ENCODE data around the gene TRNAU1AP.
"Not testable (repeated sequence)": the region's sequence is repeated elsewhere in the genome, so short reads cannot be mapped to it uniquely, and the experiment has no call there.

The TRNAU1AP gene

DNA sequence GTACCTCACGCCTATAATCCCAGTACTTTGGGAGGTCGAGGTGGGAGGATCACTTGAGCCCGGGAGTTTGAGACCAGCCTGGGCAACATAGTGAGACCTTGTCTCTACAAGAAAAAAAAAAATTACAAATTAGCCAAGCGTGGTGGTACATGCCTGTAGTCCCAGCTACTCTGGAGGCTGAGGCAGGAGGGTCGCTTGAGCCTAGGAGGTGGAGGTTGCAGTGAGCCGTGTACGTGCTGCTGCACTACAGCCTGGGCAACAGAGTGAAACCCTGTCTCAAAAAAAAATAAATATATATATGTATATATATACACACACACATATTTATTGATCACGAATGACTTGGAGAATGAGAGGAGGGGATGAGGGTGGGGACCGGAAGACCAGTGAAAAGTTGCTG, 30.3 kb upstream of the TRNAU1AP start:
- DNase-seq, result not testable (repeated sequence)

- not testable (repeated sequence) for DNase-seq
Measured at GRCh38 chr1:28525002-28525642, 27.8 kb upstream of the TRNAU1AP start.

DNA sequence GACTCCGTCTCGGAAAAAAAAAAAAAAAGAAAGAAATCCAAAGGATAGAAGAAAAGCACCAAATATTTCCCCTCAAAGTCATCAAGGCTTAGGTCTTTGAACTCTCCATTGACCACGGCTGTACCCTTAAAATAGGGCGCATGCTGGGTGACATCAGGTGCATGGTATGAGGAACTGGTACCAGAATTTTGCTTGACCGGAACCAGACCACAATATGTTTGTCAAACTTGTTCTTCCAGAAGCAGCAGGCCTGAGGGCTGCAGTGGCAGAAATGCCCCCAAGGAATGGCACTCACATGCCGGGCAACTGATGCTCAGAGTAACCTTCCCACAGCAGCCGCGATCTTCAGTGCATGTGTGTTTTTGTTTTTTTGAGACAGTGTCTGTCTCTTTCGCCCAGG, 26.0 kb upstream of the TRNAU1AP start:
- DNase-seq, result no peak

GRCh38 chr1:28530456-28530855, 22.4 kb upstream of the TRNAU1AP start:
- DNase-seq, result no peak

- DNase-seq, result no peak
Measured at GRCh38 chr1:28534671-28535070, 18.2 kb upstream of the TRNAU1AP start.

DNA sequence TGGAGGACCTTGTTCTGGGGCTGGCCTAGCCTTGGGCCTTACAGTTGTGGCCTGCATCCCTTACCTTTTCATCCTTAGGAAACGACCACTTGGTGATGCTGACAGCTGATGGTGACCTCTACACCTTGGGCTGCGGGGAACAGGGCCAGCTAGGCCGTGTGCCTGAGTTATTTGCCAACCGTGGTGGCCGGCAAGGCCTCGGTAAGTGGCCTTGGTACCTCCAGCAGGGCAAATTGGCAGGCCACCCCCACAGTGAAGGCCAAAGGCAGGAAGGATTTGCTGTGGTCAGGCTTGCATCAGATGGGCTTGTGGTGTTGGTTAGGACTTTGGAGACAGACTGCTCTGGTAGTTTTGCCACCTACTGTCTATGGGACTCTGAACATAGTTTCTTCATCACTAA, 17.7 kb upstream of the TRNAU1AP start:
- DNase-seq, result no peak

- DNase-seq, result no peak
Measured at GRCh38 chr1:28537457-28538199, 15.3 kb upstream of the TRNAU1AP start.

- no peak for DNase-seq
Measured at GRCh38 chr1:28538286-28538685, 14.6 kb upstream of the TRNAU1AP start.

DNA sequence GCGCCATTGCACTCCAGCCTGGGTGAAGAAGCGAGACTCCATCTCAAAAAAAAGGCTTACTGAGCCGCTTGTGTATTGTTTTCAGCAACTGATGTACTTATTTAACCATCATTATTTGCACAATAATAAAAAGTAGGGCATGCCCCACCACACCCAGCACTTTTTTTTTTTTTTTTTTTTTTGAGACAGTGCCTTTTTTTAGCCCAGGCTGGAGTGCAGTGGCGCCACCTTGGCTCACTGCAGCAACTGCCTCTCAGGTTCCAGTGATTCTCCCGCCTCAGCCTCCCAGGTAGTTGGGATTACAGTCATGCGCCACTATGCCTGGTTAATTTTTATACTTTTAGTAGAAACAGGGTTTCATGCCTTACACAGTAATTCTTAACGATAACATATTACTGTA, 12.2 kb upstream of the TRNAU1AP start:
- no peak for DNase-seq

DNA sequence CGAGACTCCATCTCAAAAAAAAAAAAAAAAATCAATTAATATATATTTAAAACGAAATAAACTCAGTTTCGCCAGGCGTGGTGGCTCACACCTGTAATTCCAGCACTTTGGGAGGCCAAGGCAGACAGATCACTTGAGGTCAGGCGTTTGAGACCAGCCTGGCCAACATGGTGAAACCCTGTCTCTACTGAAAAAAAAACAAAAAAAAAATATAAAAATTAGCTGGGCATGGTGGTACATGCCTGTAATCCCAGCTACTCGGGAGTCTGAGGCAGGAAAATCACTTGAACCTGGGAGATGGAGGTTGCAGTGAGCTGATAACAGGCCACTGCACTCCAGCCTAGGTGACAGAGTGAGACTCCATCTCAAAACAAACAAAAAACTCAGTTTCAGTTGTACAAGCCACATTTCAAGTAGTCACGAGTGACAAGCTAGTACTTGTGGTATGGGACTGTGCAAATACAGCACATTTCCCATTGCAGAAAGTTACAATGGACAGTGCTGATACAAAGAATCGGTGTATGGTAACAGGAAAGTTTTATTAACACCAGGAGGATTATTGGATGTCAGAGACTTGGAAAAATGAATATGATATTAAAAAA, 11.4 kb upstream of the TRNAU1AP start:
- not testable (repeated sequence) for DNase-seq

DNA sequence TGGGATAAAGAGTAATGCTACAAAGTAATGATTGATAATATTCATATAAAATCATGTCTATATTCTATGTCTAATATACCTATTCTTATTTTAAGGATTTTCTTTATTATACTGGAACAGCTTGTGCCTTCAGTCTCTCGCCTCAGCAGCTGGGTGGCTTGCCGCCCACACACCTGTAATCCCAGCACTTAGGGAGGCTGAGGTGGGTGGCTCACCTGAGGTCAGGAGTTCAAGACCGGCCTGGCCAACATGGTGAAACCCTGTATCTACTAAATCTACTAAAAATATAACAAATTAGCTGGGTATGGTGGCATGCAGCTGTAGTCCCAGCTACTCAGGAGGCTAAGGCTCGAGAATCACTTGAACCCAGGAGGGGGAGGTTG, 7.6 kb upstream of the TRNAU1AP start:
- DNase-seq, result no peak

GRCh38 chr1:28548318-28548717, 4.6 kb upstream of the TRNAU1AP start:
- DNase-seq, result no peak

DNA sequence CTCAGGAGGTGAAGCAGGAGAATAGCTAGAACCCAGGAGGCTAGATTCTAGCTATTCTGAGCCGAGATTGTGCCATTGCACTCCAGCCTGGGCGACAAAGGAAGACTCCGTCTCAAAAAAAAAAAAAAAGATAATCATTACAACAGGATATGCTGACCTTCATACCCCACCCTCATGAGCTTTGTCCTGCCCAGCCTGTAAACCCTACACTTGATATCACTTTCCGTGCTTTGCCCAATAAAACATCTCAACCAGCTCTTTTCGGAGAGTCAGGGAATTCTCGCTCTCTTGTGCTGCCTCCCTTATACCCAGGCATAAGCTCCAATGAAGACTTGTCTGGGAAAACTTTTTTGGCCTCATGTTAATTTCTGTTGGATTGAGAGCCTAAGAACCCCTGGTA, 1.5 kb upstream of the TRNAU1AP start:
- DNase-seq, result no peak

GRCh38 chr1:28560886-28561285, 8.0 kb downstream of the TRNAU1AP start:
- no peak for DNase-seq

- DNase-seq, result no peak
Measured at GRCh38 chr1:28564310-28564709, 11.4 kb downstream of the TRNAU1AP start.

DNA sequence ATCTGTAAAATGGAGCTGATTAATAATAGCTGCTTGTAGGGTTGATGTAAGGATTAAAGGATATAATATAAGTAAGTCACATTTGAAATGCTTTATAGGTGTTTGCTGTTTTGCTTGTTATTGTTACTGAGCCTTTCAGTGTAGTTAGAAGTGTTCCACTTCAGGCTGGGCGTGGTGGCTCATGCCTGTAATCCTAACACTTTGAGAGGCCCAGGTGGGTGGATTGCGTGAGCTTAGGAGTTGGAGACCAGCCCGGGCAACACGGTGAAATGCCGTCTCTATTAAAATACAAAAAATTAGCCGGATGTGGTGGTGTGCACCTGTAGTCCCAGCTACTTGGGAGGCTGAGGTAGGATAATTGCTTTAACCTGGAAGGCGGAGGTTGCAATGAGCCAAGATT, 12.2 kb downstream of the TRNAU1AP start:
- no peak for DNase-seq

GRCh38 chr1:28565726-28566125, 12.8 kb downstream of the TRNAU1AP start:
- no peak for DNase-seq

- DNase-seq, result no peak
Measured at GRCh38 chr1:28566931-28567330, 14.0 kb downstream of the TRNAU1AP start.

DNA sequence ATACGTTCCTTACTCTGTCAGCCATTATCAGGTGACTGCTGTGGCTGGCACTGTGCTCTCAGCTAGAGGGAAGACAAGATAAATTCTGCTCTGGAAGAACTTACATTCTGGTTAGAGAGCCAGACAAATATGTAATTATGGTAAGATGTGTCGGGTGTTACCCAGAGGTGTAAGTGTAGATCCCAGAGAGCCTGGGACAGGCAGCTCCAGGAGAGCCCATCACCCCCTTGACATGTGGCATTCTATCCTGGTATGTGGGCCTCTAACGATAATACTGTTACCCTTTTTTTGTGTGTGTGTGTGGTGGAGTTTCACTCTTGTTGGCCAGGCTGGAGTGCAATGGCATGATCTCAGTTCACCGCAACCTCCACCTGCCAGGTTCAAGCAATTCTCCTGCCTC, 19.0 kb downstream of the TRNAU1AP start:
- DNase-seq, result no peak

- not testable (repeated sequence) for DNase-seq
Measured at GRCh38 chr1:28572891-28573290, 20.0 kb downstream of the TRNAU1AP start.

- no peak for DNase-seq
Measured at GRCh38 chr1:28573564-28573963, 20.7 kb downstream of the TRNAU1AP start.

- no peak for DNase-seq
Measured at GRCh38 chr1:28577052-28577678, 24.3 kb downstream of the TRNAU1AP start.

DNA sequence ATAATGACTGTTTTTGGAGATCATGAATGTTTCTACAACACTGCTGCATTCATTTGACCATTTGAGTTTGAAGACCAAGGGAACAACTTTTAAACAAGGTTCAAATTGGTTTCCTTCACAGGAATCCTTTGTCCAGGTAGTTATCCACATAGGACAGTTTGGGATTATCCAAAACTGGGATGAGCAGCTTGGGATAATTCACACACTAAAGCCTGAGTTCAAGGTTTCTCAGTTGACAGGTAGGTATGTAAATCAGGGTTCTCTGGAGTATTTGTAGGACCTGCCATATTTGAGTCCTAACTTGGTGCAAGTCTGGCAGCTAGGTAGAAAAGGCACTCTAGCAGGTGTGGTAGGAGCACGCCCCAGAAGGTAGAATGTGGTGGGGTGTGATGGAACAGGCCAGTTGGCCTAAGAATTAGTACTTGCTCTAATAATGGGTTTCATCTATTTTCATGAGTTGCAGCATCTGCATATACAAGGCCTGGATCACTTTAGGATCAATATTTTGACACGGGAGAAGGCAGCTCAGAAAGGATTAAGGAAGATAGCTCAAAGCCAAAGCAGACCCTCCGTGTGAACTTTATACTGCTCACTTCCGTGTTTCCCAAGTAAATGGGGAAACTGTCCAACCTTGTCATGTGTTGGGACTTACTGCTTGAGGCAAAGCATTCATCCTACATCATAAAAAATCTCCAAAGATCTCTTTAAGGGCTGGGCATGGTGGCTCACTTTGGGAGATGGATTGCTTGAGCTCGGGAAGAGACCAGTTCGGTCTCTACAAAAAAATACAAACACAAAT, 25.1 kb downstream of the TRNAU1AP start:
- no peak for DNase-seq

All from bone marrow (tissue), 2 donors.